ENCODE data around the gene COBLL1.
"Not testable (repeated sequence)": the region's sequence is repeated elsewhere in the genome, so short reads cannot be mapped to it uniquely, and the experiment has no call there.

COBLL1 gene

DNA sequence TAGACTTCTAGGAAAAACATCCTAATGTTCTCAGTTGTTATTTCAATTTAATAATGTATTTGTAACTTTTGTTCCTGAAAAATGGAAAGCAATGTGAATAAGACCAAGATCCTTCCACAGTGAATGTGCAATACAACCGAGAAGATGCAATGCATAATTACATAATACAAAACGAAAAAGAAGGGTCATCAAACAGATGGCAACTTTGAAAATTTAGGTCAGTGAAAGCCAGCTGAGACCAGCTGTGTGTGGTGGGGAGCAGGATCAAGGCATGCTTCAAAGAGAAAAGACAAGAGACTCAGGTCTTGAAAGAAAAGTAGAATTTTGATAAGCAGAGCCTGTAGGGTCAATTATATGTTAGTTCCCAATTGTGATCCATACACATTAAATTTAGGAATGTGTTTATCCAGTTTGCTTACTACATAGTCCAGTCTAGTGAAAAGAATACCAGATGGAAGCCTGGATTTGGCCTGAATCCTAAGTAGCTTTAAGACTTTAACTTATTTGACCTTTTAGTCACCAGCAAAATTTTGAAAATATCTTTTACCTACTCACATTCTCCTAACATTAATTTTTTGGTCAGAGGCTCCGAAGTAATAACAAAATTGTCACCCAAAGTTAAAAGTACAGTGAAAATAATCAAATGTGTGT lies 93.7 kb downstream of the COBLL1 start:
- peak; percentile 28 for DNase-seq

DNA sequence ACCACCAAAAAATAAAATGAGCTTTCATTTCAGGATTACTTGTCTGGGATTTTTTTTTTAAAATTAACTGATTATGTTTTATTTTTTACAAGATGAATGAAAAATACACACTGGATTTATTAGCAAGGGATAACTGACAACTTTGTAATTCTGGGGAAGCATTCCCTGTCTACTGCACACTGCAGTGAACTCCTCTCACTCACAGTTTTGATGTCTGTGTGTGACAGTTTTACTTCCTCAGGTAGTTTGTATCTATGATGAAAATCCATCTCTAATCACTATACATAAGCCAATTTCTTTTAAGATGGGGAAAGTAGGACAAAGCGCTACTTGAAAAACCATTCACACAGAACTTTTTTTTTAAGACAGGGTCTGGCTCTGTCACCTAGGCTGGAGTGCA lies 94.5 kb downstream of the COBLL1 start:
- DNase-seq, result no peak

DNA sequence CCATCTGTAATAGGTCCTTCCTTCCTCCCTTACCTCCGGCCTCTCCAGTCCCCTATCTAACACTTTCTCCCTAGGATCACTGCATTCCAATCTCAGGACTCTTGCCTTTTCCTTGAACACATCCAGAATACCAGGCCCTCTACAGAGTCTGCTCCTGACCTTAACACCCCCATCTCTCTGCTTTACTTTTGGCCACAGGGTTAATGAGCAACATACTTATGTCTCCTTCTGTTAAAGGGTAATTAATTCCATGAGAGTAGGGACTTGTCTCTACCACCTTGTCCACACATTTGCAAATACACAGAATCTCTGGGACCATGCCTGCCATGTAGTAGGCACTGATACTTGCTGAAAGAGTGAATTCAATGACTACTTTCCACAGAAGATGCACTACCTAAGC lies 94.9 kb downstream of the COBLL1 start:
- DNase-seq, result peak; percentile 16

DNA sequence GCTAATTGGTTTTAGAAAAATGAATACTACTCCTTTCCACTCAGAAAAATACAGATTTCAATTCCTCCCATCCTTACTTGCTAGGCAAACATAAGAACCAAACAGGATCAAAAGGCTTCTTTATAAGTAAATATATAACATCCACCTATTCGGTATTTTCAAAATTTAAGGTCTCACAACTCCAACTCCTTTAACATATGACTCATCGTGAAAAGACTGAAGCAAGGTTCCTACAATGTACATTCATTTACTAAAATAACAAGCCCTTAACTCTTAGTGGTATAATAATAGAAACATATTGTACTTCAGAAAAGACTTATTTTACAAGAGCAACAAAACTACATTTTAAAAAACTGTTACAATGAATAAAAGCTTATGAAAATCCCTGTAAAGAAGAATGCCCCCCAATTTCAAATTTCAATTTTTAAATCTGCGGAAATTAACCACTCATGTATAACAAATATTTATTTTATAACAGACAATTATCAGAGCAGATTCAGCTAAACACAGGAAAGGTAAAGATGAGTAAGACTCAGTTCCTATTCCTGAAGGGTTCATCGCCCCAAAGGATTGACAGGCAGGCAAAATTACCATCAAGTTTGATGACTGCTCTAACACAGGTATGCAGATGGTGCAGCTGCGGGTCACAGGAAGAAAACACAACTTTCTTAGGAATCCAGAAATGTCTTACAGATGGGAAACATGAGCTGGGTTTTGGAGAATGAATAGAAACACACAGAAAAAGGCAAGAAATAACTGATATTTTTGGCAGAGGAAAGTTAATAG lies 96.4 kb downstream of the COBLL1 start:
- no peak for DNase-seq

DNA sequence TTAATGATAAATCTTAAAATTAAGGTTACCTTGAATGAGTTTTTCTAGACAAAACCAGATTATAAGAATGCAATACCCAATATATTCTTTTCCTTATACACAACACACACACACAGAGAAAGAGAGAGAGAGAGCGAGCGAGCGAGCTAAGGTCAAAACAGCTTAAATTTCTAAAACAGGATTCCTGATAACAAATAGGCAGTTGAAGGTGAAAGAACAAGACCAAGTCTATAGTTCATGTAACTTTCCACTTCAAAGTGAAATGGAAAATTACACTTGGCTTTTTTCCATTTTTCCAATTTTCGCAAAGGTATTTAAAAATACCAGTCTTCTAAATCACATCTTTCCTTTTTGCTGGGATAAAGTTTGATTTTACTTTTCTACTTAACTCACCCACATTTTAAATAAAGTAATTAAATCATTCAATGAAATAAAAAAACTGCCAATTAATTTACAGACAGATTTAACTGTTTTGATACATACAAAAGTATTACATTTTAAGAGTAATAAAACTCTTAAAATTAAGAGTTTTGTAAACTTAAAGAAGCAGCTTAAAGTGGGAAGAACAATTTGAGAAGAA lies 98.8 kb downstream of the COBLL1 start:
- no peak for DNase-seq

DNA sequence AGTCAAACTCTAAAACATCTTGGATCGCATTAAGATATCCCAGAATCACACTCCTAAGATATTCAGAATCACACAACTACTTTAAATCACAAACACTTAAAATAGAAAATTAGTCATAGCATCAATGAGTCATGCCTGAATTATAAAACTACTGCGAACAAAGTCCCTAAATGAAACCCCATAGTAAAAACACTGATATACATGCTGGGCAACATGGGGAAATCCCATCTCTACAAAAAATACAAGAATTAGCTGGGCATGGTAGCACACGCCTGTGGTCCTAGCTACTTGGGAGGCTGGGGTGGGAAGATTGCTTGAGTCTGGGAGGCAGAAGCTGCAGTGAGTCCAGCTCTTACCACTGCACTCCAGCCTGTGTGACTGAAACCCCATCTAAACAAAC lies 101.7 kb downstream of the COBLL1 start:
- DNase-seq, result no peak

DNA sequence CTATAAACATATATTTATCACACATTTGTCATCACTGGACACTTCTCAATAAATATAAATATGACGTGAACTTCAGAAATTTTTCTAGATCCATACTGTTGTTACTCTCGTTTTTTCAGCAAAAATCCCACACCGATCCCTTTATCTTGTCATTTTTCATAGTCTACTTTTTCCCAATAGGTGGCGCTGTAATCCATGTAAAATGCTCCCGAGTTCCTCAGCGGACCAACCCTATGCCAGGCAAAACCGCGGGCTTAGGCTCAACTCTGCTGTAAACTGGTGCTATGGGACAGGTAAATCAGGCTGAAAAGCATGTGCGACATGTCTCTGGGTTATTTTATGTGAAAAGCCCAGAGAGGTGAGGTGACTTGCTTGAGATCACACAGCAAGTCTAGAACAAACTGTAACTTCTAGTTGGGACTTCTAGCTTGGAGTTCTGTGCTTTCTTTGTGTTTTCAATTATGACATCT lies 104.0 kb downstream of the COBLL1 start:
- DNase-seq, result peak; percentile 19

DNA sequence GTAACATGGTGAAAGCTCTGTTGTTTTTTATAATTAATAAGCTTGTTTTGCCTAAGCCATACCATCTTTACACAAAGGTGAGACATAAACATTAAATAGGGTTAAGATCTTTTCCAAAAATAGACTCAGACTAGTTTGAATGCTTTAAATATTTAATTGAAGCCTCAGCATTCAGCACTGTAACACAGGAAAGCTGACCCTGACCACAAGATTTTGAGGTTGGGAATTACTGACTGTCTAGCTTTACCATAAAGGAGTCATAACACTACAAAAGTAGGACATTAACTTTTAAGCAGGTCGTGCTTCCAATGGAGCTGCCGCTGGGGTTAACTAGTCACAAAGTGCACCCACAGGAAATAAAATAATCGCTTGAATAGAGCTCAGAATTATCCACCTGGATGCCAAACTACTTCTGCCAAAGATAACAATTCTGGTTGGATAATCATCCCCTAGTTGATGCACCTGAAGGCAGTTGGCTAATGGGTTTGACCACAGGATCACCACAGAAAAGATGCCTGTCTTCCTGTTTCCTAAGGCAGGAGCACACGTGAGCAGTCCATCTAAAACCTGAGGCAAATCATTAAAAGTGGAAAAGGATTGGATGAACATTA lies 106.2 kb downstream of the COBLL1 start:
- no peak for DNase-seq

DNA sequence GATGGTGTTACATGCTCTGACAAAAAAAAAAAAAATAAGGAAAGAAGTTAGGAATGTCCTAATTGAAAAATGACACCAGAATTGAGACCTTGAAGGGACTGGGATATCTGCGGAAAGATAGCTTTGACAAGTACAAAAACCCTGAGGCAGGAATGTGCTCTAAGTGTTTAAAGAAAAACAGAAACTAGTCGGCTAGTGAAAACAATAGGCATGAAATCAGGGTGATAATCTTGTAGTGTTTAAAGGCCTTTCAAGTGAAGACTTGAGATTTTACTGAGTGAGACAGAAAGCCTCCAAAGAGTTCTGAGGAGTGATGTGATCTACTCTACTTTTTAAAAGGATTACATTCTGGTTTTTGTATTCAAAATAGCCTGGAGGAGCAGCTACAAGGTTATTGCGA lies 107.4 kb downstream of the COBLL1 start:
- DNase-seq, result no peak

DNA sequence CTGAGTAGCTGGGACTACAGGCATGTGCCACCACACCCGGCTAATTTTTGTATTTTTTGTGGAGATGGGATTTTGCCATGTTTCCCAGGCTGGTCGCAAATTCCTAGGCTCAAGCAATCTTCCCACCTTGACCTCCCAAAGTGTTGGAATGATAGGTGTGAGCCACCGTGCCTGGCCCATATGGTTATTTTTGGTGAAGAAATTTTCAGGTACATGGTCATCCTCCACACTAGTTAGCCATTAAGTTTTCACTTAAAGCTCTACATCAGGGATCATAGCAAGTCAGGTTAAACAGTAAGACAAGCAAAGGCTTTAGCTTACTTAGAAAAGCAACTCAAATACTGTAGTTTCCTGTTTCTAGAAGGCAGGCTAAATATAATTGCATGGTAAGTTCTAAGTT lies 116.1 kb downstream of the COBLL1 start:
- no peak for DNase-seq

DNA sequence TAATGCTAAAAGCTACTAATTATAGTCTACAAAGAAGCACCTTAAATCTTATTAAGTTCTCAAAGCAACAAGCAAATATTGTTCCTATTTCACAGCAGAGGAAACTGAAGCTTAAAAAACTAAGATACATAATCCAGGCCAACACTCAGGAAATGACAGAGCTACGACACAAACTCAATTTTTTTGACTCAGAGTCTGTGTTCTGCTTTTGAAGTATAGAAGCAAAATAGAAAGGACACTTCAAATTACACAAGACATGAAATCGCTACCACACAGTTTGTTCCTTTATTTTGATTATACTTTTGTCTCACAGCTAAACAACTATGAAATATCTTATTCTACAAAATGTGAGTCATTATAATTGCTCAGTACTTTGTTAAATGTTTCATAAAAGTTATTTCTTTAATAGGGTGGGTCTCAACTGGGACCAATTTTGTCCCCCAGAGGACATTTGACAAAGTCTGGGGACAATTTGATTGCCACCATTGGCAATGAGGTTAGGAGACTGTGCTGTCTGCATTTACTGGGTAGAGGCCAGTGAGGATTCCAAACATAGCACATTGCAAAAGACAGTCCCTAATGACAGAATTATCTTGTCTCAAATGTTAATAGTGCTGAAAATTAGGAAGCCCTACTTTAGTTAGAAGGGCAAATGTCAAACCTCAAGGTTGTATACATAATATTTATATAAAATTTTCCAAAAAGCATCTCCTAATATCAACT lies 118.8 kb downstream of the COBLL1 start:
- no peak for DNase-seq

DNA sequence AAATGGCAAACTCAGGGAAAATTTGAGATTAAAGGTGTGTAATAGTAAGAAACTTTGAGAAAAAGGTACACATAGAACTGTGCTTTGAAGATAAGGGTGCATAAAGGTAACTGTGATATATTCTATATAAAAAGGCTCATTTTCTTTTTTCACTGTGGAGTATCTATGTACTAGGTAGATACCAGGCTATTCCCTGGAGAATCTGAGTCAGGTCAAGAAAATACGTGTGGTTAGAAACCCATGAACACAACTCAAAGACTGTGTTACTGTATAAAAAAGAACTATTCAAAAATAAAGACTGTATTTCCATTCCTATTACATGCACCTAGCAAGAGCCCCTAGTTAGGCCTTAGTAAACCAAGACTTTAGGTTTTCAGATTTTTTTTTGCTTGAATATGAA lies 120.2 kb downstream of the COBLL1 start:
- no peak for DNase-seq

DNA sequence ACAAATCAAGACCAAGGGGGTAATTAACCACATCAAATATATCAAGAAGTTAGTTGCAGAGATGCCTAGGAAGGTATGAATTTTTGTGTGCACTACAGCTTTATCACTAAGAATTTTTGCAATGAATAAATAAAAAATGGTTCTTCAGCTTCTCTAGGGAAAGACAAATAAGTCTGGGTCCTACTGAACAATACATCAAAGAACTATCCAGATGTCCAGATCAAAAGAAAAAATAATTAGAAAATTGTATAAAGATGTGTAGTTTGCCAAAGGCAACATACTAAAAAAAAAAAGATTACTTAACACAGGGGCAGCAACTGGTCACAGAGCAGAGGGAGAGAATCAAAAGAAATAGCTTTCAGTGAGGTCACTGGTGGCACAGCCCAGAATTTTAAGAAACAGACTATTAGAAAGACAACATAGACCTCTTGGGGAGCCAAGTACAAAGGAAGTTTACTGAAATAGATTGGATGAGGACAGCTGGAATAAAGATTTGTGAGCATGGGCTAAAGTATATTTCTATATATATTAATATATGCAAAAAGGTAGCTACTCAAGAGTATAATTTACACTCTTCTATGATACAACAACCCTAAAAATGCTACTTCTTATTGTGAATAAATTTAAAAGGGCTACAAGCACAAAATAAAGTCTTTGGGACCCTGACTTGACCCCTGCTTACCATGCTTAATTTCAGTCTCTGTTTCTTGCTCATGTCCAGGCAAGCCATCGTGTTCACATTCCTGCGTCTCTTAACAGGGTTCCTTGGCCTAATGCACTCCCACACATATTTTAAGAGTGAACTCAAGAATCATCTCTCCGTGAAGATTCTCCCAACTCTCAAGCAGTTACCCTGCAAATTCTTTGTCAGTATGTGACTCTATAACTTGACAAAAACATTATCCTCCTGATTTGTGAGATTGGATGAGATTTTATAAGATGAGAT lies 121.4 kb downstream of the COBLL1 start:
- DNase-seq, result no peak

DNA sequence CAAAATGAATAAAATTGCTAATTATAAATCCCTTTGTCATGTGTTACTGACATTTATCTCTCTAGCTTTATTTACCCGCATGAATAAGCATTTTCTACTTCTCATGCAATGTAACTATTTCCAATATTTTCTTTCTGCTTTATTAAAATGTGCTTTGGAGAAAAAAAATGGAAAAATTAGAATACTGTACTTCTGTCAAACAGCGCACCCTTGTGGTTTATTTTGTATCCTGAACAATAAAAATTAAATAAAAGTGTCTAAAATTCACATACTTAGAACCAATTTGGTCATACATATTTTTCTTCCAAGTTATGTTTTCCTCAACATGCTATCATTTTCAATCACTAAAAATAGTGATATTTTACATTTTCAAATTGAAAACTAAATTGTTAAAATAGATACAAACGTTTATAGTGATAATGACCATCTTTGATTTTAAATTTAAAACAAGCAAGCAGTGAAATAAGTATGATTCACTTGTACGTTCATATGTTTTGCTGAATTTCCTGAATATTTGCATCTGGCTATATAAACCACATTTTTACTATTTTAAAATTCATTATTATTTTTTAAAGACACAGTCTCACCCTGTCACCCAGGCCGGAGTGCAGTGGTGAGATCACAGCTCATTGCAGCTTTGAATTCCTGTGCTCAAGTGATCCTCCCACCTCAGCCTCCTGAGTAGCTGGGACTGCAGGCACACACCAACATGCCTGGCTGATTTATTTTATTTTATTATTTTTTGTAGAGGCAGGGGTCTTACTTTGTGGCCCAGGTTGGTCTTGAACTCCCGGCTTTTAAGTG lies 124.4 kb downstream of the COBLL1 start:
- no peak for DNase-seq

DNA sequence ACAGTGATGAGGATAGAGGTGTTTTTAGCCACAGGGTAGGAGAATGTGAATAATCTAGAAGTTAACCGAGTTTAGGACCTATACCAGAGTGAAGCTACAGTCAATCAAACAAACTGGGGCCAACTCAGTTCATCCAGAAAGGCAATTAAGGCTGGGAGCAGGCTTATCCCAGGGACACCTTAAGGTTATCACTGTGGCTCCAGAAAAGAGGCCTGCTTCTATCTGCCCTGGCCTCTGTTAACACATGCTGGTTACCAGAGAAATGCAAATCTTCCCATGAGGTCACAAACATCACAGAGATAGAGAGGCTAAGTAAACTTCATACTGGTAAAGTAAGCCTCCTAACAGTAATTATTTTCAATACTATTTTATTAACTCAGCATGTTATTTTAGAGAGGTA lies 127.2 kb downstream of the COBLL1 start:
- DNase-seq, result no peak

DNA sequence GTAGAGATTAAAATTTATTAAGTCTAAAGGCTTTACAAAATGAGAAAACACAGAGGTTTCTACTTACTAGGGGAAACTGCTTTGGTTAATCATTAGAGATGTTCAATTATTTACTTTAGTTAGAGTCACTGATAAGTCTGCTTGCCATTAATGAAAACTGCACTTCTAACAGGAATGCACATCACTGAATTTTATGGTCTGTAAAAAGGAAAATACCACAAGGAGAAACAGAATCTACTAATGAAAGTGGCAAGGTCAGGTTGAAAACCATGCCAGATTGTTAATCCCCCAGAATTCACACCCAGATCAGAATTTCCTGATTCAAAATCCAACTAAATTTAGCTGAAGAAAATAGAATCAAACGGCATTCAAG lies 129.9 kb downstream of the COBLL1 start:
- no peak for DNase-seq

DNA sequence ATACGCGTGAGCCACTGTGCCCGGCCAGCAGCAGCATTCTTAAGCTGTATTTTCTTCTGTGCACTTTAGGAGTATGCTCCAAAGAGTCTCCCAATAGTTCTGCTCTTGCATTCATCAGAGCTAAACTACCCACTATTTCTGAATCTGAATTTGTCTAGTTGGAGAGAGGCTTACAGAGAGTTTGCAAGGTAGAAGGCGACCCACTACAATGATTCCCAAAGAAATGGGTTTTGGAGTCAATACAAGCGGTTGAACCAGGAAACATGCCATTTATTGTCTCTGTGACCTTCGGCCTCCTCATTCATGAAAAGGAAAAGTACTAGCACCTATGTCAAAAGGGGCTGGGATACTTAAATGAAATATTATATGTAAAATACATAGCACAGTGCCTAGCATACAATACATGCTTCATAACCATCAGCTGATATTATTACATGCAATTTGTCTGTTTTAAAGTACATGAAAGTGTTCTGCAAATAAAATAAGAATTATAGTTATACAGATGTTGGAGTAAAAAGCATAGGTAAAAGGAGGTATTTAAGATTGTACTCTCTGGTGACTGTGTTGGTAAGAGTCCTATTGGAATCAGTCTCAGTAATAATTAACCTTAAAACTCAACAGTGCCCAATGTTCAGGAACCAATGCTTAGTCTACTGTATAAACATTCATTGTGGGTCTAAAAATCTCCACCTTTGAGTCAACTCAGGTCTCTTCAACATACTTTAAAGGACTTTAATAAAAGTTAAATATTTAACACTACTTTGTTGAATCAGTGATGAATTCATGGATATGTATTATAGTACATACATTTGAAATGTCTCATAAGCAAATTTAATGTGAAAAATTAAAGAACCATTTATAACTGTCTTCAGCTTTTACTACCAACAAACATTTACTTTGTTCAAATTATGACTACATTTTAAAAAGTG lies 130.5 kb downstream of the COBLL1 start:
- DNase-seq, result no peak

DNA sequence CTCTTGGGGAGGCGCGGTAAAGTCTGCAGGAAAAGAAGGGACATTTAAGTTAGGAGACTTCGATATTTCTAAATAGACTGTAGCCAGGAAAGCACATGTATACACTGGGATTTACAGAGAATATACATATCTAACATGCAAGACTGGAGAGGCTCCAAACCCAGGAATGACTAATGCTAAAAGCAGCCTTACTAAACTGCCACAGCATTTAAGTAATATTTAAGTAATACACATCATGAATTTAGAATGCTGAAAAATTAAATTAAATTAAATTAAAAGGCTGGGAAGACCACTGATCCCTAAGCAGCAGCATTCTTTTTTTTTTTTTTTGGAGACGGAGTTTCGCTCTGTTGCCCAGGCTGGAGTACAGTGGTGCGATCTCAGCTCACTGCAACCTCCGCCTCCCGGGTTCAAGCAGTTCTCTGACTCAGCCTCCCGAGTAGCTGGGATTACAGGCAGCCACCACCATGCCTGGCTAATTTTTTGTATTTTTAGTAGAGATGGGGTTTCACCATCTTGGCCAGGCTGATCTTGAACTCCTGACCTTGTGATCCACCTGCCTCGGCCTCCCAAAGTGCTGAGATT lies 131.3 kb downstream of the COBLL1 start:
- DNase-seq, result not testable (repeated sequence)

DNA sequence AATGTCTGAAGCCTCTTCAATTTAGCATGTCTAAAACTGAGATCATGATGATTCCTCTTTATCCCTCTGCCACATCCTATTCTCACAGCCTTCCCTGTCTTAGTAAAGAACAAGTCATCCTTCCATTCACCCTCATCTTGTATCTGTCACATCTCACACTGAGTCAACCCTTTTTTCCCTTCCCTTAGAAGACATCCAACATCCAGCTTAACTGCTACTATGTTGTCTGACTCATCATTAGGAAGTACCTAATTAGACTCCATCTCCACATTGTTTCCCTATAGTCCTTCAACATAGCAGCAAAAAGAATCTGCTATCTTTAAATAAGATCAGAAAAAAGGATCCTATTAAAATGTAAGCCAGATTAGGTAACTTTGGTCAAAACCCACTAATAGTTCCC lies 135.1 kb downstream of the COBLL1 start:
- no peak for DNase-seq
